HepG2 (cell line): ENCODE measurements around the gene RACGAP1. TPM values are rescaled to one million over a fixed set of nuclear protein-coding genes. Genes with fewer than 3 reads are reported as not detected.
A peak's percentile ranks its signal among the peaks of the same experiment; 100 is the strongest.

ENCODE experiments used
- AGO2 ChIP-seq: fragments of 200-400 bp; formaldehyde crosslinking; optimal IDR thresholded peaks from 2 replicates; pipeline ENCODE3; 2017; ENCODE audit warnings: mild to moderate bottlenecking, low read depth, low read length, moderate library complexity
- BRCA1 ChIP-seq: sonication (generic); formaldehyde crosslinking; IDR thresholded peaks from 2 replicates; pipeline ENCODE4 v1.4.0; 2020; ENCODE audit warnings: missing genetic modification reagents
- CENPX ChIP-seq: sonication (generic); formaldehyde crosslinking; IDR thresholded peaks from 2 replicates; pipeline ENCODE4 v1.9.0; 2021; ENCODE audit warnings: mild to moderate bottlenecking, missing genetic modification reagents, moderate library complexity
- CHD4 ChIP-seq: fragments of 200-600 bp; sonication (generic); IDR thresholded peaks from 2 replicates; pipeline ENCODE4 v1.7.0; 2017; ENCODE audit warnings: mild to moderate bottlenecking, low read length, borderline replicate concordance
- DR1 ChIP-seq: sonication (generic); formaldehyde crosslinking; IDR thresholded peaks from 2 replicates; pipeline ENCODE4 v1.8.0; 2021; ENCODE audit warnings: mild to moderate bottlenecking, missing genetic modification reagents, inconsistent platforms
- EED ChIP-seq: sonication (generic); formaldehyde crosslinking; IDR thresholded peaks from 2 replicates; pipeline ENCODE4 v1.5.0; 2020; ENCODE audit warnings: mild to moderate bottlenecking, missing genetic modification reagents
- GABPA ChIP-seq, 2 experiments: IDR thresholded peaks; 2 replicates each; pipeline ENCODE4 v1.6.1; 2011 to 2016; ENCODE audit warnings: low read depth in 2 of 2, low read length in 1 of 2, missing biosample characterization in 1 of 2, missing genetic modification characterization in 1 of 2
- KDM4B ChIP-seq: sonication (generic); formaldehyde crosslinking; IDR thresholded peaks from 2 replicates; pipeline ENCODE4 v1.4.0; 2020; ENCODE audit warnings: missing genetic modification reagents
- MTF1 ChIP-seq: sonication (generic); formaldehyde crosslinking; IDR thresholded peaks from 2 replicates; pipeline ENCODE4 v1.5.0; 2020; ENCODE audit warnings: missing genetic modification reagents
- NFIC ChIP-seq: IDR thresholded peaks from 2 replicates; pipeline ENCODE4 v1.6.1; 2012; ENCODE audit warnings: mild to moderate bottlenecking, low read length, inconsistent platforms
- NR3C1 ChIP-seq: sonication (generic); formaldehyde crosslinking; IDR thresholded peaks from 2 replicates; pipeline ENCODE4 v1.4.0; 2020; ENCODE audit warnings: missing genetic modification reagents
- POLR2G ChIP-seq: fragments of 200-400 bp; formaldehyde crosslinking; IDR thresholded peaks from 2 replicates; pipeline ENCODE4 v1.6.1; 2018; ENCODE audit warnings: mild to moderate bottlenecking, low read depth, low read length, moderate library complexity
- RAD51 ChIP-seq: fragments of 450-650 bp; IDR thresholded peaks from 2 replicates; pipeline ENCODE4 v1.6.1; 2016; ENCODE audit warnings: borderline replicate concordance
- SRF ChIP-seq: IDR thresholded peaks from 2 replicates; pipeline ENCODE4 v1.6.1; 2011; ENCODE audit warnings: mild to moderate bottlenecking, low read depth, low read length, moderate library complexity
- TBL1XR1 ChIP-seq: fragments of 150-350 bp; IDR thresholded peaks from 2 replicates; pipeline ENCODE4 v1.6.1; 2014; ENCODE audit warnings: borderline replicate concordance, low read length; ENCODE audit not compliant: partially characterized antibody
- ZFP1 ChIP-seq: IDR thresholded peaks from 2 replicates; pipeline ENCODE4 v1.6.1; 2016
- ZNF672 ChIP-seq: sonication (generic); formaldehyde crosslinking; IDR thresholded peaks from 2 replicates; pipeline ENCODE4 v1.8.1; 2022; ENCODE audit warnings: missing genetic modification reagents
- ZNF678 ChIP-seq: sonication (generic); formaldehyde crosslinking; IDR thresholded peaks from 2 replicates; pipeline ENCODE4 v1.4.0; 2020; ENCODE audit warnings: mild to moderate bottlenecking, missing genetic modification reagents
- ZNF768 ChIP-seq: sonication (generic); formaldehyde crosslinking; IDR thresholded peaks from 2 replicates; pipeline ENCODE4 v1.4.0; 2020; ENCODE audit warnings: missing genetic modification reagents
- polyA plus RNA-seq, 8 experiments: library from polyadenylated mRNA; depleted of rRNA in 3 of 8; stranded (reverse) in 7 of 8; unstranded in 1 of 8; fragments of >200 nt; fragmentation: Illumina TruSeq in 4 of 8; extraction: Trizol in 4 of 8; gene quantifications; 2 replicates each; pipeline versions ENCODE4 v1.2.1 to v1.2.3, GENCODE V29; 2011 to 2016; ENCODE audit warnings: low read depth in 4 of 8, missing spikeins in 1 of 8, mixed read lengths in 1 of 8; ENCODE audit not compliant: insufficient read depth in 1 of 8
- total RNA-seq, 5 experiments: library from RNA; depleted of rRNA; stranded (reverse); fragments of >200 nt; fragmentation: Illumina TruSeq; extraction: Trizol; gene quantifications; 2 replicates each; pipeline ENCODE4 v1.2.3, GENCODE V29; 2016; ENCODE audit warnings: low read depth in 1 of 5
- TF ChIP-seq, protein P1 (sequence below): sonication (generic); formaldehyde crosslinking; IDR thresholded peaks from 2 replicates; pipeline ENCODE4 v1.5.1; 2020; ENCODE audit warnings: missing genetic modification reagents, mild to moderate bottlenecking, borderline replicate concordance
- TF ChIP-seq, protein P2 (sequence below): IDR thresholded peaks from 2 replicates; pipeline ENCODE4 v1.6.1; 2012; ENCODE audit warnings: low read depth, low read length, improper control_type of control experiment
- TF ChIP-seq, protein P3 (sequence below): sonication (generic); formaldehyde crosslinking; IDR thresholded peaks from 2 replicates; pipeline ENCODE4 v1.8.0; 2022; ENCODE audit warnings: missing genetic modification reagents, mild to moderate bottlenecking, borderline replicate concordance
- TF ChIP-seq, protein P4 (sequence below): sonication (generic); formaldehyde crosslinking; IDR thresholded peaks from 2 replicates; pipeline ENCODE4 v1.5.0; 2020; ENCODE audit warnings: mild to moderate bottlenecking, missing genetic modification reagents
- TF ChIP-seq, protein P5 (sequence below): sonication (generic); formaldehyde crosslinking; IDR thresholded peaks from 2 replicates; pipeline ENCODE4 v1.4.0; 2020; ENCODE audit warnings: missing genetic modification reagents

RACGAP1 gene
- total and polyA plus RNA-seq, 2 of the 13 experiments (the other 11 are each of a cell fraction or from before 2014, with no cell fraction given), result 16.7 to 57.9 TPM

DNA sequence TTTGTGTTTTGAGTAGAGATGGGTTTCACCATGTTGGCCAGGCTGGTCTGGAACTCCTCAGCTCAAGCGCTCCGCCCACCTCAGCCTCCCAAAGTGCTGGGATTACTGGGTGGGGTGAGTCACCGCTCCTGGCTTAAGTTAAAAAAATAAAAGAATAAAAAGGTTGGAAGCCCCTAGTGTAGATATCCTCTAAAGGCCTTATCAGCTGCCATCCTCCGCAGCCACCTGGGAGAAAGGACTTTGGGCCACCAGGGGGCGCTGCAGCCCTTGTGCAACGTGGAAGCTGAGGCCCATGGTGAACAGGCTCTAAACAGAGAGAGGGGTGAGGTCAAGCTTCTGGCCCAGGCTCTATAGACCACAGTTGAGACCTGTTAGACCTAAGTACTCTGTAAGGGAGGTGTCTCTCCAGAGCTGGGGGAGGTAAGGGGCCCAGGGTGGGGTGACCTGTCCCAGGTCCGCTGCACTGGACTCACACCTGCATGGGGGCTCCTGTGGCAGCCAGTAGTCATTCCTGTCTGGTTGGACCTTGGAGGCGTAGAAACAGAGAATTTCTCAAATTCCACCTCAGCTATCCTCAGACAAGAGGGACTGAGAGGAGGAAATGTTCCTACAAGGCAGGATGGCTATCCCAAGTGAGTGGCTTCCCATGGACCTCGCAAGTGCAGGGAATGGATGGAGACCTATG, 14.0 kb upstream of the RACGAP1 start (continued):
- TF ChIP-seq, protein P1, sequence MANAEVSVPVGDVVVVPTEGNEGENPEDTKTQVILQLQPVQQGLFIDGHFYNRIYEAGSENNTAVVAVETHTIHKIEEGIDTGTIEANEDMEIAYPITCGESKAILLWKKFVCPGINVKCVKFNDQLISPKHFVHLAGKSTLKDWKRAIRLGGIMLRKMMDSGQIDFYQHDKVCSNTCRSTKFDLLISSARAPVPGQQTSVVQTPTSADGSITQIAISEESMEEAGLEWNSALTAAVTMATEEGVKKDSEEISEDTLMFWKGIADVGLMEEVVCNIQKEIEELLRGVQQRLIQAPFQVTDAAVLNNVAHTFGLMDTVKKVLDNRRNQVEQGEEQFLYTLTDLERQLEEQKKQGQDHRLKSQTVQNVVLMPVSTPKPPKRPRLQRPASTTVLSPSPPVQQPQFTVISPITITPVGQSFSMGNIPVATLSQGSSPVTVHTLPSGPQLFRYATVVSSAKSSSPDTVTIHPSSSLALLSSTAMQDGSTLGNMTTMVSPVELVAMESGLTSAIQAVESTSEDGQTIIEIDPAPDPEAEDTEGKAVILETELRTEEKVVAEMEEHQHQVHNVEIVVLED, result no peak
- TF ChIP-seq RAD51 (no peak), ZNF678 (CRISPR knock-in tag) (no peak), ZNF768 (0 out of 2 replicates have a peak, but pooled peaks have one; percentile 31), TBL1XR1 (no peak), CHD4 (no peak), EED (no peak), AGO2 (no peak), NFIC (no peak), CENPX (no peak), KDM4B (CRISPR knock-in tag) (no peak), SRF (no peak), DR1 (CRISPR knock-in tag) (no peak), ZFP1 (CRISPR knock-in tag) (no peak), MTF1 (CRISPR knock-in tag) (no peak), ZNF672 (CRISPR knock-in tag) (no peak), NR3C1 (CRISPR knock-in tag) (no peak), POLR2G (no peak), GABPA (IDR thresholded peaks at IDR 0.05; ENCODE audit: low read depth, low read length) (no peak), GABPA (CRISPR knock-in tag; IDR thresholded peaks at IDR 0.05; ENCODE audit: low read depth) (no peak), BRCA1 (CRISPR knock-in tag) (no peak)
- TF ChIP-seq, protein P2, sequence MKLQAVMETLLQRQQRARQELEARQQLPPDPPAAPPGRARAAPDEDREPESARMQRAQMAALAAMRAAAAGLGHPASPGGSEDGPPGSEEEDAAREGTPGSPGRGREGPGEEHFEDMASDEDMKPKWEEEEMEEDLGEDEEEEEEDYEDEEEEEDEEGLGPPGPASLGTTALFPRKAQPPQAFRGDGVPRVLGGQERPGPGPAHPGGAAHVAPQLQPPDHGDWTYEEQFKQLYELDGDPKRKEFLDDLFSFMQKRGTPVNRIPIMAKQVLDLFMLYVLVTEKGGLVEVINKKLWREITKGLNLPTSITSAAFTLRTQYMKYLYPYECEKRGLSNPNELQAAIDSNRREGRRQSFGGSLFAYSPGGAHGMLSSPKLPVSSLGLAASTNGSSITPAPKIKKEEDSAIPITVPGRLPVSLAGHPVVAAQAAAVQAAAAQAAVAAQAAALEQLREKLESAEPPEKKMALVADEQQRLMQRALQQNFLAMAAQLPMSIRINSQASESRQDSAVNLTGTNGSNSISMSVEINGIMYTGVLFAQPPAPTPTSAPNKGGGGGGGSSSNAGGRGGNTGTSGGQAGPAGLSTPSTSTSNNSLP, result no peak
- TF ChIP-seq, protein P3, sequence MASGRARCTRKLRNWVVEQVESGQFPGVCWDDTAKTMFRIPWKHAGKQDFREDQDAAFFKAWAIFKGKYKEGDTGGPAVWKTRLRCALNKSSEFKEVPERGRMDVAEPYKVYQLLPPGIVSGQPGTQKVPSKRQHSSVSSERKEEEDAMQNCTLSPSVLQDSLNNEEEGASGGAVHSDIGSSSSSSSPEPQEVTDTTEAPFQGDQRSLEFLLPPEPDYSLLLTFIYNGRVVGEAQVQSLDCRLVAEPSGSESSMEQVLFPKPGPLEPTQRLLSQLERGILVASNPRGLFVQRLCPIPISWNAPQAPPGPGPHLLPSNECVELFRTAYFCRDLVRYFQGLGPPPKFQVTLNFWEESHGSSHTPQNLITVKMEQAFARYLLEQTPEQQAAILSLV (CRISPR knock-in tag), result no peak
- TF ChIP-seq, protein P4, sequence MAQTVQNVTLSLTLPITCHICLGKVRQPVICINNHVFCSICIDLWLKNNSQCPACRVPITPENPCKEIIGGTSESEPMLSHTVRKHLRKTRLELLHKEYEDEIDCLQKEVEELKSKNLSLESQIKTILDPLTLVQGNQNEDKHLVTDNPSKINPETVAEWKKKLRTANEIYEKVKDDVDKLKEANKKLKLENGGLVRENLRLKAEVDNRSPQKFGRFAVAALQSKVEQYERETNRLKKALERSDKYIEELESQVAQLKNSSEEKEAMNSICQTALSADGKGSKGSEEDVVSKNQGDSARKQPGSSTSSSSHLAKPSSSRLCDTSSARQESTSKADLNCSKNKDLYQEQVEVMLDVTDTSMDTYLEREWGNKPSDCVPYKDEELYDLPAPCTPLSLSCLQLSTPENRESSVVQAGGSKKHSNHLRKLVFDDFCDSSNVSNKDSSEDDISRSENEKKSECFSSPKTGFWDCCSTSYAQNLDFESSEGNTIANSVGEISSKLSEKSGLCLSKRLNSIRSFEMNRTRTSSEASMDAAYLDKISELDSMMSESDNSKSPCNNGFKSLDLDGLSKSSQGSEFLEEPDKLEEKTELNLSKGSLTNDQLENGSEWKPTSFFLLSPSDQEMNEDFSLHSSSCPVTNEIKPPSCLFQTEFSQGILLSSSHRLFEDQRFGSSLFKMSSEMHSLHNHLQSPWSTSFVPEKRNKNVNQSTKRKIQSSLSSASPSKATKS (CRISPR knock-in tag), result no peak
- TF ChIP-seq, protein P5, sequence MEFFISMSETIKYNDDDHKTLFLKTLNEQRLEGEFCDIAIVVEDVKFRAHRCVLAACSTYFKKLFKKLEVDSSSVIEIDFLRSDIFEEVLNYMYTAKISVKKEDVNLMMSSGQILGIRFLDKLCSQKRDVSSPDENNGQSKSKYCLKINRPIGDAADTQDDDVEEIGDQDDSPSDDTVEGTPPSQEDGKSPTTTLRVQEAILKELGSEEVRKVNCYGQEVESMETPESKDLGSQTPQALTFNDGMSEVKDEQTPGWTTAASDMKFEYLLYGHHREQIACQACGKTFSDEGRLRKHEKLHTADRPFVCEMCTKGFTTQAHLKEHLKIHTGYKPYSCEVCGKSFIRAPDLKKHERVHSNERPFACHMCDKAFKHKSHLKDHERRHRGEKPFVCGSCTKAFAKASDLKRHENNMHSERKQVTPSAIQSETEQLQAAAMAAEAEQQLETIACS (CRISPR knock-in tag), result no peak
